Neuron (in vitro differentiated cells): ENCODE data around the gene TRPM4.
"Not testable (repeated sequence)": the region's sequence is repeated elsewhere in the genome, so short reads cannot be mapped to it uniquely, and the experiment has no call there.

Experiments
- H2AFZ ChIP-seq: one replicate; pipeline ENCODE4 v1.6.1; 2013; ENCODE audit warnings: low read depth, mild to moderate bottlenecking, inconsistent platforms, low read length, moderate library complexity
- H3K27me3 ChIP-seq: one replicate; pipeline ENCODE4 v1.6.1; 2013; ENCODE audit warnings: low read length; ENCODE audit not compliant: insufficient read depth
- H3K36me3 ChIP-seq: one replicate; pipeline ENCODE4 v1.6.1; 2013; ENCODE audit warnings: low read length; ENCODE audit not compliant: insufficient read depth
- H3K4me1 ChIP-seq: one replicate; pipeline ENCODE4 v1.6.1; 2013; ENCODE audit warnings: low read length; ENCODE audit not compliant: insufficient read depth
- H3K4me3 ChIP-seq: 2 replicates; pipeline ENCODE4 v1.5.1; 2013; ENCODE audit warnings: mild to moderate bottlenecking, low read length, moderate library complexity
- H3K9me3 ChIP-seq: one replicate; pipeline ENCODE4 v1.6.1; 2013; ENCODE audit warnings: low read length

Gene TRPM4

DNA sequence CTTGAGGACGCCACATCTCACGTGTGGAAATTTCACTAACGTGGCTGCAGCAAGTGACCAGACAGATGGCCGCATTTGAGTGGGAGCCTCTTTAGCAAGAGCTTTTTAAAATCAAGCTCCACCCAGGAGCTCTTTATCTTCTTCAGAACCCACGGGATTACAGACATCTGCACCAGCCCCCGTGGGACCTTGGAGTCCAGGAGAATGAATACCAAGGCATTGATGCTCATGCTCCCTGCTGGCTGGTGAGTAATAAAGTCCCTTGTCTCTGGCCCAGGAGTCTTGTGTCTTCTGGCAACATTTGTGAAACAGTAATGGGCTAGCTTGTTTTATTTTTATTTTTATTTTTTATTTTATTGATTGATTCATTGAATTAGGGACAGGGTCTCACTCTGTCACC is 64.4 kb downstream of the TRPM4 start:
- Histone ChIP-seq H3K36me3 (no peaks in the 10 kb centered on the region), H3K4me3 (no peak overlapping the region), H3K4me1 (no peaks in the 10 kb centered on the region), H2AFZ (no peak overlapping the region), H3K27me3 (no peaks in the 10 kb centered on the region), H3K9me3 (no peaks in the 10 kb centered on the region)

DNA sequence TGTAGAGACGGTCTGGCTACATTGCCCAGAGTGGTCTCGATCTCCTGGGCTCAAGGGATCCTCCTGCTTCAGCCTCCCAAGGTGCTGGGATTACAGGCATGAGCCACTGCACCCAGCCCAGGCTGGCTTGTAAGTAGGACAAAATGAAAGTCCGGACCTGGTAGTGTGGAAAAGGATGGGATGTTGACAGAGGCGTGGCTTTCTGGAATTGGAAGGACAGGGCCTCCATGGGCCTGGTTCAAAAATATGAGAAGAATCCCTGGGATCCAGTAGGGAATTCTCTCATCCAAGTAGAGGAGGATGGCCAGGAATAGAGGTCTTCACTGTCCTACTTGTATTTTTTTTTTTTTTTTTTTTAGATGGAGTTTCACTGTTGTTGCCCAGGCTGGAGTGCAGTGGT is 64.9 kb downstream of the TRPM4 start:
- H3K36me3 ChIP-seq = no peaks in the 10 kb centered on the region
- no peaks in the 10 kb centered on the region for H3K4me1 ChIP-seq
- H3K27me3 ChIP-seq = no peaks in the 10 kb centered on the region

DNA sequence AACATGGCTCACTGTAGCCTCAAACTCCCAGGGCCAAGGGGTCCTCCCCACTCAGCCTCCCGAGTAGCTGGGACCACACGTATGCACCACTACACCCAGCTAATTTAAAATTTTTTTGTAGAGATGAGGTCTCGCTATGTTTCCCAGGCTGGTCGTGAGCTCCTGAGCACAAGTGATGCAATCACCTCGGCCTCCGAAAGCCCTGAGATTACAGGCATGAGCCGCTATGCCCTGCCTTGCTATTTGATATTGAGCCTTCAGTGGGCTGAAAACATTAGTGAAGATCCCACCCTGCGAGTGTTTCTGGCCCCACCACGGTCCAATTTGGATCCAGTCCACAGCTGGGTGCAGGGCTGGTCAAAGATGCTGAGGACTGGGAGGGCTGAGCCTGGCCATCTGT is 65.9 kb downstream of the TRPM4 start:
- no peak overlapping the region for H2AFZ ChIP-seq
- no peak overlapping the region for H3K4me3 ChIP-seq
- no peaks in the 10 kb centered on the region for H3K27me3 ChIP-seq
- H3K36me3 ChIP-seq = no peaks in the 10 kb centered on the region
- H3K4me1 ChIP-seq = no peaks in the 10 kb centered on the region
- no peaks in the 10 kb centered on the region for H3K9me3 ChIP-seq

More for the DNA sequence above, 64.9 kb downstream of the TRPM4 start:
- no peak overlapping the region for H3K4me3 ChIP-seq
- no peak overlapping the region for H2AFZ ChIP-seq
- H3K9me3 ChIP-seq = no peaks in the 10 kb centered on the region

DNA sequence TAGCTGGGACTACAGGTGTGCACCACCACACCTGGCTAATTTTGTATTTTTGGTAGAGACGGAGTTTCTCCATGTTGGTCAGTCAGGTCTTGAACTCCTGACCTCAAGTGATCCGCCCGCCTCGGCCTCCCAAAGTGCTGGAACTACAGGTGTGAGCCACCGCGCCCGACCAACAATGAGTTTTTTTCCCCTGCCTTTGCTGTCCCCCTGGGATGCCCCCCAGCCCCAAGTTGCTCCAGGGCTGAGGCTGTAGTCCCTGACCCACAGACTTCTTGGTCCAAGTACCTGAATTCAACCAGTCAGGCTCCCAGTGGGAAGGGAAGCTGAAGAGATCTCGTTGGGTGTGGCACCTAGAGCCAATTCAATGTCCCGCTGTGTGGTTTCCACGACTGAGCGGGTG is 66.8 kb downstream of the TRPM4 start:
- not testable (repeated sequence) for H3K4me3 ChIP-seq, H3K36me3 ChIP-seq, H3K9me3 ChIP-seq, H3K4me1 ChIP-seq, H2AFZ ChIP-seq, H3K27me3 ChIP-seq

DNA sequence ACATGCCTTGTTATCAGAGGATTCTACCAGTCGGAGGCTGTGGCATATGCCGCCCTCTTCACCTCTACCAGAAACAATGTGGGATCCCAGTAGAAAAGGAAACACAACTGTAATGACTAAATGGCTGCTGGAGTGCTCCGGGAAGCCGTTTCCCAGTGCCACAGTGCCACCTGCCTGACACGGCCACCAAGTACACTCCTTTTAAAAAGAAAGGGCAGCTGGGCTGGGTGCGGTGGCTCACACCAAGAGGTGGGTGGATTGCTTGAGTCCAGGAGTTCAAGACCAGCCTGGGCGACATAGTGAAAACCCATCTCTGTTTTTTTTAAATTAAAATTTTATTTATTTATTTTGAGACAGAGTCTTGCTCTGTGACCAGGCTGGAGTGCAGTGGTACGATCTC is 67.3 kb downstream of the TRPM4 start:
- H3K9me3 ChIP-seq = no peaks in the 10 kb centered on the region
- no peaks in the 10 kb centered on the region for H3K4me1 ChIP-seq
- no peak overlapping the region for H2AFZ ChIP-seq
- H3K27me3 ChIP-seq = no peaks in the 10 kb centered on the region
- H3K36me3 ChIP-seq = no peaks in the 10 kb centered on the region
- no peak overlapping the region for H3K4me3 ChIP-seq

DNA sequence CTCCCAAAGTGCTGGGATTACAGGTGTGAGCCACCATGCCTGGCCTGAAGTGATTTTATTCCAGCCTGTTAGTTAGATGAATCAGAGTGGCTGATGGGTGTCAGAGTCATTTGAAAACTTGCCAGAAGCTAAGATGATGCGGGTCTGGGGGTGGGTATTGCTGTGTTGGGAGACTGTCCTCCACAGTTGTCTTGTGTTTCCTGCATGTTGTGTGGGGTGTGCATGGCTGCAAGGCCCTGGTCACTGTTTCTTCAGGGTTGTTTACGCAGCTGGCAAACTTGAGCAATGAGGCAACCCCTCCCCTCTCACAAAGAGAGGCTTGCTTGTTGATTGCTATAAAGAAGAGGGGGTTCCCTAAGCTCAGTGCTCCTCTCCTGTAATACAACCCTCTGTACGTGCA is 71.8 kb downstream of the TRPM4 start:
- Histone ChIP-seq H3K9me3 (no peaks in the 10 kb centered on the region), H3K36me3 (no peaks in the 10 kb centered on the region), H3K4me3 (no peak overlapping the region), H3K27me3 (no peaks in the 10 kb centered on the region), H2AFZ (no peak overlapping the region), H3K4me1 (no peaks in the 10 kb centered on the region)

DNA sequence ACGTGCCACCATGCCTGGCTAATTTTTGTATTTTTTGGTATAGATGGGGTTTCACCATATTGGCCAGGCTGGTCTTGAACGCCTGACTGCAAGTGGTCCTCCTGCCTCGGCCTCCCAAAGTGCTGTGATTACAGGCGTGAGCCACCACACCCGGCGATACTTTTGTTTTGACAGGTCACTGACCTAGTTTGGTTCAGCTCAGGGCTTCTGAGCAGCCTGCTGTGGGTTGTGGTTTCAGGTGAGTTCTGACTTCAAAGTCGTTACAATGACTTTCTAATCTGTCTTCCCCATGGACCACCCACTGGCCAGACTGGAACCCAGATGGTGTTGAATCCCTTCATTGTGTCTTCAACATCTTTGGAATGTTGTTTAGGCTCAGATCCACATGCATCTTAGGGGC is 73.8 kb downstream of the TRPM4 start:
- no peaks in the 10 kb centered on the region for H3K36me3 ChIP-seq
- no peak overlapping the region for H2AFZ ChIP-seq
- no peaks in the 10 kb centered on the region for H3K9me3 ChIP-seq
- no peaks in the 10 kb centered on the region for H3K4me1 ChIP-seq
- H3K27me3 ChIP-seq = no peaks in the 10 kb centered on the region
- no peak overlapping the region for H3K4me3 ChIP-seq

DNA sequence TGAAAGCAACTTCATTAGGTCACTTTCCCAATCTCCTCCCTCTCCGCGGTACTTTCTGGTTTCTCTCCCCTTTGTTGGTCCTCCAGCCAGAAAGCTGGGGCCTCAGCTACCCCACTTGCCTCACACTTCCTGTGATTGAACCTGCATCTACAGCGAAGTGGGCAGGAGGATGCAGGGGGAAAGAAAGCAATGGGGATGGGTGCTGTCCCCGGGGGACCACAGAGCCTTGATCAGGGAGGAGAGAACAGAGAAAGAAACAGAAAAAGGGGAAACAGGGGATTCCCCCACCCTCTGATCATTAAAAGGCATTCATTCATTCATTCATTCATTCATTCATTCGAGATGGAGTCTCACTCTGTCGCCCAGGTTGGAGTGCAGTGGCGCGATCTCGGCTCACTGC is 74.2 kb downstream of the TRPM4 start:
- H3K4me3 ChIP-seq = no peak overlapping the region
- H3K4me1 ChIP-seq = no peaks in the 10 kb centered on the region
- no peaks in the 10 kb centered on the region for H3K9me3 ChIP-seq
- H3K27me3 ChIP-seq = no peaks in the 10 kb centered on the region
- no peaks in the 10 kb centered on the region for H3K36me3 ChIP-seq
- H2AFZ ChIP-seq = no peak overlapping the region

DNA sequence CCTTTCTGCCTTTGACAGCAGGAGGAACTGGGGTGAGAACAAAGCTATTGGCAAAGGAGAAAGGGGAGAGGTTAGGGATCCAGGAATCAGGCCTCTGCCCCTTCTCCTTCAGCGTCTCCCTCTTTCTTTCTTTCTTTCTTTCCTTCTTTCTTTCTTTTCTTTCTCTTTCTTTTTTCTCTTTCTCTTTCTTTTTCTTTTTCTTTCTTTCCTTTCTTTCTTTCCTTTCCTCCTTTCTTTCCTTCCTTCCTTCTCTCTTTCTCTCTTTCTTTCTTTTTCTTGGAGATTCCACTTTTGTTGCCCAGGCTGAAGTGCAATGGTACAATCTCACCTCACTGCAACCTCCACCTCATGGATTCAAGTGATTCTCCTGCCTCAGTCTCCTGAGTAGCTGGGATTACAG is 75.6 kb downstream of the TRPM4 start:
- Histone ChIP-seq H3K36me3 (no peaks in the 10 kb centered on the region), H3K27me3 (no peaks in the 10 kb centered on the region), H2AFZ (no peak overlapping the region), H3K4me1 (no peaks in the 10 kb centered on the region), H3K4me3 (no peak overlapping the region), H3K9me3 (no peaks in the 10 kb centered on the region)

DNA sequence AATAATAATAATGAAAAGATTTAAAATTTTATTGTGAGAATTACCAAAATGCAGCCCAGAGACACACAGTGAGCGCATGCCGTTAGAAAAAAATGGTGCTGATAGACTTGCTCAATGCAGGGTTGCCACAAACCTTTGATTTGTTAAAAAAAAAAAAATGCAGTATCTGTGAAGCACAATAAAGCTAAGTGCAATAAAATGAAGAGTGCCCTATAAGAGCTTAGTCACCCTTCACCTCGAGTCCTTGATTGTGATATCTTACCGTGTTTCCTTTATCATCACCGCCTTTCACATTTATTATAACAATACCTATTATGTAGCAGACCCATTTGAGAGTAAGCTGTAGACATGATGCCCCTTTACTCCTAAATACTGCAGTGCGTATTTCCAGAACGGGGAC is 84.2 kb downstream of the TRPM4 start:
- no peak overlapping the region for H2AFZ ChIP-seq
- no peaks in the 10 kb centered on the region for H3K36me3 ChIP-seq

DNA sequence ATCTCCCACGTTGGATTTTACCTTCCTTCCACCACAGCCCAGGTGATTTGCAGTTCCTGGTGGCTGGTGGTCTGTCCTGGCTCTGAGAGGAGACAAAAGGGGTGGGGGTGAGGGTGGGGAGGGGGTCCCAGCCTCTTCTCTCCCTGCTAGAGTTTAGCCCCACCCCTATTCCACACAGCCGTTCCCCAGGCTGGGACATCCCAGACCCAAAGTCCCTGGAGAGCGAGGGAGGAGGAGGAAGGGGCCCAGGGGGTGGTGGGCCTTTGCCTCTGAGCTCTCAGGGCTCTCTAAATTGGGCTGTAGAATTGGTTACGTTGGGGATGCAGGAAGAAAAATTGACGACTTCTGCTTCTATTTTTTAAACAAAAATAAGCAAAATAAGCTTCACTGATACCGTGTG is 85.5 kb downstream of the TRPM4 start:
- Histone ChIP-seq H3K9me3 (no peaks in the 10 kb centered on the region), H3K36me3 (no peaks in the 10 kb centered on the region), H3K4me1 (no peaks in the 10 kb centered on the region), H2AFZ (no peak overlapping the region), H3K4me3 (no peak overlapping the region), H3K27me3 (no peaks in the 10 kb centered on the region)

More for the DNA sequence above, 84.2 kb downstream of the TRPM4 start:
- Histone ChIP-seq H3K9me3 (no peaks in the 10 kb centered on the region), H3K4me1 (no peaks in the 10 kb centered on the region), H3K4me3 (no peak overlapping the region), H3K27me3 (no peaks in the 10 kb centered on the region)

DNA sequence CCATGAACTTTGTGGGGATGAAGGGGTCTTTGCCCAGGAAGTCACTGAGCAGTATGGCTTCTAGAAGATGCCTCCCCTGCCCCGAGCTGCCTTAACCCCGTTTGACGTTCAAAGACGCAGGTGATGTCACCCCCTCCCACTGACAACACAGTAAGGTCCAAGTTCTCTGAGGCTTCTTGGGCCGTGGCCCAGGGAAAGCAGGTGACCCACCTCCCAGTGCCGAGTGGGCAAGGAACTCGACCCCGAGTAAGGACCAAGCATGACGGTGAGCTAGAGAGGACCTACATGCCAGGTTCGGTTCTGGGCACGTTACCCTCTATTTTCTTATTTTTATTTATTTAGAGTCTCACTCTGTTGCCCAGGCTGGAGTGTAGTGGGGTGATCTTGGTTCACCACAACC is 86.1 kb downstream of the TRPM4 start:
- no peaks in the 10 kb centered on the region for H3K9me3 ChIP-seq
- H2AFZ ChIP-seq = no peak overlapping the region
- H3K27me3 ChIP-seq = no peaks in the 10 kb centered on the region
- no peak overlapping the region for H3K4me3 ChIP-seq
- H3K36me3 ChIP-seq = no peaks in the 10 kb centered on the region
- no peaks in the 10 kb centered on the region for H3K4me1 ChIP-seq

DNA sequence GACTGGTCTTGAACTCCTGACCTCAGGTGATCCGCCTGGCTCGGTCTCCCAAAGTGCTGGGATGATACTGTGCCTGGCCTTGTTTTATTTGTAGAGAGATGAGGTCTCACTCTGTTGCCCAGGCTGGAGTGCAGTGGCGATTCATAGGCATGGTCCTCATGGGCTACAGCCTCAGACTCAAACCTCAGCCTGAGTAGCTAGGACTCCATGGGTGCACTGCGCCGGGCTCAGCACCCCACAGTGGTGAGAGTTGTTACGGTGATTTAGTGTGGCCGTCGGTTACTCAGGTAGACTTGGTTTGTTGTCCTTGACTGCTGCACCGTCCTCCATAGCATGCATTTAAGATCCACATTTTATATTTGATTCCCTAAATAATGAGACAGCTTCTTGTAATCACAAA is 86.7 kb downstream of the TRPM4 start:
- H2AFZ ChIP-seq = no peak overlapping the region
- no peaks in the 10 kb centered on the region for H3K4me1 ChIP-seq
- no peaks in the 10 kb centered on the region for H3K36me3 ChIP-seq
- H3K4me3 ChIP-seq = no peak overlapping the region
- no peaks in the 10 kb centered on the region for H3K9me3 ChIP-seq
- H3K27me3 ChIP-seq = no peaks in the 10 kb centered on the region

DNA sequence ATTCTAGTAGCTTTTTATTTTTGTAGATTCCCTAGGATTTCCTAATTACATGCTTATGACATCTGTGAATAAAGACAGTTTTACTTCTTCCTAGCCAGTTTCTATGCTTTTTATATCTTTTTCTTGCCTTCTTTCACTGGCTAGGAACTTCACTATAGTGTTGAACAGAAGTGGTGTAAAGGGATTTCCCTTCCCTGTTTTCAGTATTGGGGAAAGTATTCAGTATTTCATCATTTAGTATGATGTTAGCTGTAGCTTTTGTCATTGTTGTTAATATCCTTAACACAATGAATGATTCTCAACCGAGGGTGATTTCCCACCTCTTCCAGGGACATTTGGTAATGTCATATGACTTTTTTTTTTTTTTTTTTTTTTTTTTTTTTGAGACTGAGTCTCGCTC is 90.1 kb downstream of the TRPM4 start:
- Histone ChIP-seq H3K36me3 (no peaks in the 10 kb centered on the region), H3K4me1 (no peaks in the 10 kb centered on the region), H3K4me3 (no peak overlapping the region), H3K9me3 (no peaks in the 10 kb centered on the region), H3K27me3 (no peaks in the 10 kb centered on the region), H2AFZ (no peak overlapping the region)
